Retinal pigment epithelial cell (primary cell): ENCODE results near the gene DBH.

Source experiments
- DNase-seq: peaks from one replicate; pipeline ENCODE4 v3.0.0-alpha.2; 2010; ENCODE audit warnings: low read depth
- H3K4me3 ChIP-seq: 2 replicates; pipeline ENCODE4 v1.5.1; 2011; ENCODE audit warnings: mild to moderate bottlenecking, low read length, control low read depth, moderate library complexity
- TF ChIP-seq, protein P1 (sequence below): conservative IDR thresholded peaks from 2 replicates; pipeline ENCODE4 v1.5.1; 2011; ENCODE audit warnings: low read depth, low read length, control low read depth, inconsistent platforms

The DBH gene

DNA sequence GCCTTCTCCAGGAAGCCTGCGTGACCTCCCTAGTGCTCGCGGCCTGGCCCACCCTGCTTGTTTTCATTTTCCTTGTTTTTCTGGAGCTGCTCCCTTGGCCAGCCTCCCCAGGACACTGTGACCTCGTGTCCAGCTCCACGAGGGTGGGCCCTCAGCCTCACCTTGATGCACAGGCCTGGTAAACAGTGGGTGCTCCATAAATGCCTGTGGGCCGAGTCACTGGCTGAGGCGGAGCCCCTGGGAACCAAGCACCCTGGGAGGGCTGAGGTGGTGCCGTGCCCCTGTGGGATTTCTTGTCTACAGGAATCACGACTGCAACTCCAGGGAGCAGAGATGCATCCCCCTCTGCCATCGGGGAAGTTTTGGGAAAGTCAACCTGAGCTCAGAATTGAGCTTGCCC lies 44.2 kb upstream of the DBH start:
- TF ChIP-seq, protein P1, sequence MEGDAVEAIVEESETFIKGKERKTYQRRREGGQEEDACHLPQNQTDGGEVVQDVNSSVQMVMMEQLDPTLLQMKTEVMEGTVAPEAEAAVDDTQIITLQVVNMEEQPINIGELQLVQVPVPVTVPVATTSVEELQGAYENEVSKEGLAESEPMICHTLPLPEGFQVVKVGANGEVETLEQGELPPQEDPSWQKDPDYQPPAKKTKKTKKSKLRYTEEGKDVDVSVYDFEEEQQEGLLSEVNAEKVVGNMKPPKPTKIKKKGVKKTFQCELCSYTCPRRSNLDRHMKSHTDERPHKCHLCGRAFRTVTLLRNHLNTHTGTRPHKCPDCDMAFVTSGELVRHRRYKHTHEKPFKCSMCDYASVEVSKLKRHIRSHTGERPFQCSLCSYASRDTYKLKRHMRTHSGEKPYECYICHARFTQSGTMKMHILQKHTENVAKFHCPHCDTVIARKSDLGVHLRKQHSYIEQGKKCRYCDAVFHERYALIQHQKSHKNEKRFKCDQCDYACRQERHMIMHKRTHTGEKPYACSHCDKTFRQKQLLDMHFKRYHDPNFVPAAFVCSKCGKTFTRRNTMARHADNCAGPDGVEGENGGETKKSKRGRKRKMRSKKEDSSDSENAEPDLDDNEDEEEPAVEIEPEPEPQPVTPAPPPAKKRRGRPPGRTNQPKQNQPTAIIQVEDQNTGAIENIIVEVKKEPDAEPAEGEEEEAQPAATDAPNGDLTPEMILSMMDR: no peak
- no peak for DNase-seq
- H3K4me3 ChIP-seq: no peak overlapping the region

DNA sequence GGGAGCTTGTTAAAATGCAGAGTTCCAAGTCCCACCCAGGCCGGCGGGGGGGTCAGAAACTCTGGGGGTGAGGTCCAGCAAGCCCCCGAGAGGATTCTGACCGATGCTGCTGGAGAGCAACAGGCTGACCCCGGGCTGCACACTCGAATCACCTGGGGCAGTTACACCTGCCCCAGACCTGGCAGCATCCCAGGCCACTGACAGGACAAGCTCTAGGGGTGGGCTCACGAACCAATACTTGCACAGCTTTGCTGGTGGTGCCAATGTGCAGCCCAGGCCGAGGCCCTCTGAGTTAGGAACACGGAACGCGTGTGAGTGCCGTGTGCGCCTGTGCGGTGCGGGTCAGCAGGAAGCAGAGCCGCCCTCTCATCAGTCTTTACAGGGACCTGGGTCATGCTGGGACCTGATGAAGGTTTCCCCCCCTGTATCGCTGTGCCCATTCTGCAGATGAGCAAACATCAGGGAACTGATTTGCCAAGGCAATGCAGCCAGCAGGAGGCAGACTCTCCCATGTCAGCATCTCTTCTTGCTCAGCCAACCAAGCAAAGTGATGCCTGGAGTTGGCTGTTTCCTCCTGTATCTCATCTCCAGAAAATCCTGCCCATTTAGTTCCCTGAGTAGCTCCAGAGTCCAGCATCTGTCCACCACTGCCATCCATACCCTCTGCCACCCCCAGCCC lies 43.3 kb upstream of the DBH start:
- TF ChIP-seq, protein P1: peak; percentile 24
- no peak for DNase-seq
- no peak overlapping the region for H3K4me3 ChIP-seq

DNA sequence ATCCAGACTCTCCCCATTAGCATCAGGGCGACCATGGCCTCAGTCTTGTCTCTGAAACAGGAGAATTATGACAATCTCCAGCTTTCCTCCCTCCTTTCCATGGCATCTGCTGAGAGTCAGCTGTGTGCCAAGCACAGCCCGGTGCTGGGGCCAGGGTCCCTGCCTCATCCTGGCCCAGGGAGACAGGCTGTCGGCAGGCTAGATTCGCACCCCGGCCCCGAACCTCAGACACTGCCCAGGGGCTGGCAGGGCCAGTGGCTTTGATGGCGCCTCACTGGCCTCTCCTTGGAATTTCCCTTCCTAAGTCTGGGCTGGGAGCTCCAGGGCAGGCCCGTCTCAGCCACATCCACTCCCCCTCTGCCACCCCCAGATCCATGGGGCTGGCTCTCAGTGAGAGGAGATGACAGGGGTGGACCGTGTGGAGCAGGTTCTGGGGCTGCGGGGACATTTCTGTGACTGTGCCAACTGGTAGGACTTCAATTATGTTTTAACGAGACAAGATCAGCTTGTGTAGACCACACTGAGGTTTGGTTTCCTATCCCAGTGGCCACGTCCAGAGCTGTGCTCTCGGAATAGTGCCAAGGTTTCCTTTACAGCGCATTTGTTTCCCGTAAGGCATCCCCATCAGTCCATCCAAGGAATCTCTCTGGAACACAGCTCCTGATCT lies 42.4 kb upstream of the DBH start:
- TF ChIP-seq, protein P1: no peak

DNA sequence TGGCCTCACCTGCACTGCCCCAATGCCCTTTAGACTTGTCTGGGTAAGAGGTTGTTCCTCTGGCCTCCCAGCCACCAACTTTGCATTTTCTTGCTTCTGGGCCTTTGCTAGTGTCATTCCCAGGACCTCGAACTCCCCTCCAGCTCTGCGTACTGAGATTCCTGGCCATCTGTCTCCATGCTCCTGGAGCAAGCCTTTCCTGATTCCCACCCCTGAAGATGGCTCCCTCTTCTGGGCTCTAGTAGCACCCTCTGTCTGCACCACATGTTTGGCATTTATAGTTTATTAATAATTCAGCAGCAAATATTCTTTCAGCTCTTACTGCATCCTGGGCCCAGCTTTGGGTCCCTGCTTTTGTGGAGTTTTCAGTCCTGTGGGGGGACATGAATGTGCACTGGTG lies 41.9 kb upstream of the DBH start:
- no peak overlapping the region for H3K4me3 ChIP-seq
- no peak for DNase-seq

More for the DNA sequence above, 42.4 kb upstream of the DBH start:
- no peak for DNase-seq
- H3K4me3 ChIP-seq: no peak overlapping the region

DNA sequence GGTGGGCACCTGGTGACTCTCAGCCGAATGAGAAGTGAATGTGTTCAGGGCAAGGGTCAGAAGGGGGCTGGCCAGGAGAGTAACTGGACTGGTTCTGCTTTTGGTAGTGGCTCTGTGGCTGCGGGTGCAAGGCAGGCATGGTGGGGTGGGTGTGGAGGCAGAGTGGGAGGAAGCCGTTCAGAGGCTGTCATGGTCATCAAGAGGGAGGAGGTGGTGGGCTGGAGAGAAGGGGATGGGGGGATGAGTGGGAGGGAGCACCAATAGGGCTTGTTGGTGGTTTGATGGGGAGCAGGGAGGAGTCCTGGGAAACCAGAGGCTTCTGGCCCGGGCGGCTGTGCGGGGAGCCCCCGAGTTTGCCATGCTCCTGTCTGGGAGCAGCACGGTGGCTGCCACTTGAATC lies 40.3 kb upstream of the DBH start:
- TF ChIP-seq, protein P1: no peak
- DNase-seq: no peak
- H3K4me3 ChIP-seq: no peak overlapping the region

More for the DNA sequence above, 41.9 kb upstream of the DBH start:
- TF ChIP-seq, protein P1: no peak

DNA sequence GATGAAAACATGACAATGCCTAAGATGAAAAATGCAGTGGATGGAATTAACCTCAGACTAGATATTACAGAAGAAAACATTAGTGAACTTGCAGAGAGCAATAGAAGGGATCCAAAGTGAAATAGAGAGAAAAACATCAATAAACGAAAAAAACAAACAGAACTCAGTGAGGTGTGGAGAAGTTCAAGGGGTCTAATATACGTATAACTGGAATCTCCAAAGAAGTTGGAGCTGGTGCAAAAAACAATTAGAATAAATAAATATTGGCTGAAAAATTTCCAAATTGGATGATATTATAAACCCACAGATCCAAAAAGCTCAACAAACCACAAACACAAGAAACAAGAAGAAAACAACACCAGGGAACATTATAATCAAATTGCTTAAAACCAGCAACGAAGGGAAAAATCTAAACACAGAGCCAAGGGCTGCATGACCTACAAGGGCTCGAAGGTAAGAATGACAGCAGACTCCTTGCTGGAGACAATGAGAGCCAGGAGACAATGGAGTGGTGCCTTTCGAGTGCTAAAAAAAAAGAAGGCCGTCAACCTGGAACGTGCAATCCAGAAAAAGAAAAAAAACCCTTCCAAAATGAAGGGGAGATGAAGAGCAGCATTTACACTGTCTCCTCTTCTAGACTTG lies 38.7 kb upstream of the DBH start:
- H3K4me3 ChIP-seq: no peak overlapping the region
- TF ChIP-seq, protein P1: no peak
- DNase-seq: no peak
